Endothelial cell of umbilical vein (primary cell): Measurements from ENCODE around the gene TEKTIP1.
"Not testable (repeated sequence)": the region's sequence is repeated elsewhere in the genome, so short reads cannot be mapped to it uniquely, and the experiment has no call there.

ENCODE experiments used
- EZH2 ChIP-seq: IDR thresholded peaks from 2 replicates; pipeline ENCODE4 v1.6.1; 2012; ENCODE audit warnings: borderline replicate concordance, low read depth, mild to moderate bottlenecking, moderate library complexity, low read length, inconsistent platforms; ENCODE audit not compliant: severe bottlenecking
- FOS ChIP-seq: IDR thresholded peaks from 2 replicates; pipeline ENCODE4 v1.6.1; 2011; ENCODE audit warnings: mild to moderate bottlenecking, low read length, moderate library complexity, borderline replicate concordance; ENCODE audit not compliant: insufficient read depth
- GATA2 ChIP-seq: IDR thresholded peaks from 2 replicates; pipeline ENCODE4 v1.7.0; 2011; ENCODE audit warnings: low read depth, mild to moderate bottlenecking, moderate library complexity, mixed read lengths, low read length; ENCODE audit not compliant: insufficient read length, insufficient read depth
- JUN ChIP-seq: IDR thresholded peaks from 2 replicates; pipeline ENCODE4 v1.6.1; 2011; ENCODE audit warnings: borderline replicate concordance, low read depth; ENCODE audit not compliant: insufficient read length, insufficient read depth
- MYC ChIP-seq: IDR thresholded peaks from one replicate; pipeline ENCODE4 v1.6.1; 2011; ENCODE audit warnings: mild to moderate bottlenecking, low read depth, low read length
- POLR2A ChIP-seq: IDR thresholded peaks from 2 replicates; pipeline ENCODE4 v1.6.1; 2012; ENCODE audit warnings: low read depth, mild to moderate bottlenecking, control low read depth, low read length
- POLR2AphosphoS5 ChIP-seq: IDR thresholded peaks from 2 replicates; pipeline ENCODE4 v1.6.1; 2012; ENCODE audit warnings: low read depth, mild to moderate bottlenecking, control low read depth, low read length, moderate library complexity; ENCODE audit not compliant: insufficient read depth
- TF ChIP-seq, protein P1 (sequence below), 2 donors: IDR thresholded peaks; 1 replicate in 1 of 2; 2 replicates in 1 of 2; pipeline ENCODE4 v1.5.1; 2011; ENCODE audit warnings: low read length in 2 of 2, mild to moderate bottlenecking in 2 of 2, moderate library complexity in 2 of 2, control low read depth in 1 of 2, inconsistent platforms in 1 of 2, low read depth in 1 of 2; ENCODE audit not compliant: insufficient read depth in 1 of 2; ENCODE audit errors: extremely low read depth in 1 of 2
- TF ChIP-seq, protein P2 (sequence below): IDR thresholded peaks from 2 replicates; pipeline ENCODE4 v1.6.1; 2011; ENCODE audit not compliant: insufficient read depth, insufficient read length

DNA sequence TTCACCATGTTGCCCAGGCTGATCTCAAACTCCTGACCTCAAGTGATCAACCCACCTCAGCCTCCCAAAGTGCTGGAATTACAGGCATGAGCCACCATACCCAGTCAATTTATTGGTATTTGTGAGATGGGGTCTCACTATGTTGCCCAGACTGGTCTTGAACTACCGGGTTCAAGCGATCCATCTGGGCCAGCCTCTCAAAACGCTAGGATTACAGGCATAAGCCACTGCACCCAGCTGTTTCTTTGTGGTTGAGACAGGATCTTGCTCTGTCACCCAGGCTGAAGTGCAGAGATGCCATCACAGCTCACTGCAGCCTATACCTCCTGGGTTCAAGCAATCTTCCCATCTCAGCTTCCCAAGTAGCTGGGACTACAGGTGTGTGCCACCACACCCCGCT, 42.8 kb downstream of the TEKTIP1 start:
- TF ChIP-seq, protein P1, sequence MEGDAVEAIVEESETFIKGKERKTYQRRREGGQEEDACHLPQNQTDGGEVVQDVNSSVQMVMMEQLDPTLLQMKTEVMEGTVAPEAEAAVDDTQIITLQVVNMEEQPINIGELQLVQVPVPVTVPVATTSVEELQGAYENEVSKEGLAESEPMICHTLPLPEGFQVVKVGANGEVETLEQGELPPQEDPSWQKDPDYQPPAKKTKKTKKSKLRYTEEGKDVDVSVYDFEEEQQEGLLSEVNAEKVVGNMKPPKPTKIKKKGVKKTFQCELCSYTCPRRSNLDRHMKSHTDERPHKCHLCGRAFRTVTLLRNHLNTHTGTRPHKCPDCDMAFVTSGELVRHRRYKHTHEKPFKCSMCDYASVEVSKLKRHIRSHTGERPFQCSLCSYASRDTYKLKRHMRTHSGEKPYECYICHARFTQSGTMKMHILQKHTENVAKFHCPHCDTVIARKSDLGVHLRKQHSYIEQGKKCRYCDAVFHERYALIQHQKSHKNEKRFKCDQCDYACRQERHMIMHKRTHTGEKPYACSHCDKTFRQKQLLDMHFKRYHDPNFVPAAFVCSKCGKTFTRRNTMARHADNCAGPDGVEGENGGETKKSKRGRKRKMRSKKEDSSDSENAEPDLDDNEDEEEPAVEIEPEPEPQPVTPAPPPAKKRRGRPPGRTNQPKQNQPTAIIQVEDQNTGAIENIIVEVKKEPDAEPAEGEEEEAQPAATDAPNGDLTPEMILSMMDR (IDR thresholded peaks at IDR 0.05; ENCODE audit: extremely low read depth in 1 of 2, insufficient read depth in 1 of 2, low read depth in 1 of 2, low read length in 2 of 2): not testable (repeated sequence)
- not testable (repeated sequence) for TF ChIP-seq POLR2AphosphoS5, EZH2, POLR2A, FOS, JUN, GATA2, MYC
- TF ChIP-seq, protein P2, sequence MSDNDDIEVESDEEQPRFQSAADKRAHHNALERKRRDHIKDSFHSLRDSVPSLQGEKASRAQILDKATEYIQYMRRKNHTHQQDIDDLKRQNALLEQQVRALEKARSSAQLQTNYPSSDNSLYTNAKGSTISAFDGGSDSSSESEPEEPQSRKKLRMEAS: not testable (repeated sequence)
